HL-60 (cell line): ENCODE measurements around the gene LY86.

Experiments used
- DNase-seq, 2 experiments: peaks; one replicate each; pipeline ENCODE4 v3.0.0-alpha.2; 2010 to 2020; ENCODE audit warnings: low read depth in 1 of 2, low spot score in 1 of 2
- H3K27ac ChIP-seq: fragments of 250-450 bp; sonication (Bioruptor Pico); replicated peaks from 2 replicates; pipeline ENCODE4 v1.5.1; 2020; ENCODE audit warnings: mild to moderate bottlenecking, moderate library complexity
- H3K27me3 ChIP-seq: fragments of 250-450 bp; sonication (Bioruptor Pico); 2 replicates; pipeline ENCODE4 v1.5.1; 2021; ENCODE audit warnings: mild to moderate bottlenecking, moderate library complexity; ENCODE audit not compliant: insufficient read depth, poor library complexity, severe bottlenecking
- H3K4me3 ChIP-seq: replicated peaks from 2 replicates; pipeline ENCODE4 v1.5.1; 2011; ENCODE audit warnings: mild to moderate bottlenecking, control low read depth, low read length; ENCODE audit not compliant: insufficient read depth
- CTCF ChIP-seq: IDR thresholded peaks from one replicate; pipeline ENCODE4 v1.5.1; 2011; ENCODE audit warnings: low read length, control low read depth, inconsistent platforms; ENCODE audit not compliant: insufficient read depth
- GABPA ChIP-seq: IDR thresholded peaks from 2 replicates; pipeline ENCODE4 v1.6.1; 2012; ENCODE audit warnings: low read depth
- POLR2AphosphoS5 ChIP-seq: IDR thresholded peaks from 2 replicates; pipeline ENCODE4 v1.6.1; 2012; ENCODE audit warnings: low read depth
- REST ChIP-seq: IDR thresholded peaks from 2 replicates; pipeline ENCODE4 v1.6.1; 2012; ENCODE audit warnings: low read depth; ENCODE audit not compliant: insufficient replicate concordance
- SPI1 ChIP-seq: IDR thresholded peaks from 2 replicates; pipeline ENCODE4 v1.6.1; 2012; ENCODE audit warnings: low read depth, mild to moderate bottlenecking, borderline replicate concordance

LY86 gene

GRCh38 chr6:6635869-6636268 lies 47.3 kb downstream of the LY86 start:
- DNase-seq, result no peak
- H3K4me3 ChIP-seq, result no peak overlapping the region
- TF ChIP-seq GABPA, result no peak
- TF ChIP-seq POLR2AphosphoS5, result no peak
- TF ChIP-seq CTCF, result no peak
- no peak for TF ChIP-seq SPI1
- TF ChIP-seq REST, result no peak
- H3K27ac ChIP-seq, result no peak overlapping the region
- H3K27me3 ChIP-seq, result no peaks in the 10 kb centered on the region

GRCh38 chr6:6639572-6639971 lies 51.1 kb downstream of the LY86 start:
- no peaks in the 10 kb centered on the region for H3K27me3 ChIP-seq
- TF ChIP-seq SPI1 (no peak), CTCF (no peak), POLR2AphosphoS5 (no peak), GABPA (no peak), REST (no peak)
- H3K4me3 ChIP-seq, result no peak overlapping the region
- DNase-seq, result no peak
- no peak overlapping the region for H3K27ac ChIP-seq

- no peak overlapping the region for H3K27ac ChIP-seq
- no peaks in the 10 kb centered on the region for H3K27me3 ChIP-seq
- no peak overlapping the region for H3K4me3 ChIP-seq
- no peak for DNase-seq
- TF ChIP-seq GABPA (no peak), POLR2AphosphoS5 (no peak)
These were observed 52.4 kb downstream of the LY86 start for GRCh38 chr6:6640926-6641325.

- Histone ChIP-seq H3K27me3 (no peaks in the 10 kb centered on the region), H3K27ac (no peak overlapping the region), H3K4me3 (no peak overlapping the region)
- no peak for DNase-seq
- TF ChIP-seq POLR2AphosphoS5 (no peak), SPI1 (no peak), REST (no peak), CTCF (no peak), GABPA (no peak)
These were observed 54.9 kb downstream of the LY86 start for GRCh38 chr6:6643398-6643797.
